GM19193 (cell line): ENCODE results near the gene GRHPR.
A peak's percentile ranks its signal among the peaks of the same experiment; 100 is the strongest.

ENCODE experiments used
- POLR2A ChIP-seq: IDR thresholded peaks from 4 replicates; pipeline ENCODE4 v1.6.1; 2011; ENCODE audit not compliant: insufficient read depth, insufficient read length; ENCODE audit errors: extremely low read depth

The GRHPR gene

DNA sequence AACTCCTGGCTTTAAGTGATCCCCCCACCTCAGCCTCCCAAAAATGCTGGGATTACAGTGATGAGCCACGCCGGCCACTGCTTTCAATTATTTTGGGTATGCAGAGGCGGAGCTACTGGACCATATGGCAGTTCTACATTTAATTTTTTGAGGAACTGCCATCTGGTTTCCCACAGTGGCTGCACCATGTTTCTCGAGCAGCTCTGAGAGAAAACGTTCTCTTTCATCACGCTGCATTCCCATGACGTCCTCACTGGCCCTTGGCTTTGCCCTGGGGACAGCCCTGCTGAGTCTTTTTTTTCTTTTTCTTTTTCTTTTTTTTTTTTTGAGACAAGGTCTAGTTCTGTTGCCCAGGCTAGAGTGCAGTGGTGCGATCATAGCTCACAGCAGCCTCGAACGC lies 35.5 kb upstream of the GRHPR start:
- no peak for TF ChIP-seq POLR2A

DNA sequence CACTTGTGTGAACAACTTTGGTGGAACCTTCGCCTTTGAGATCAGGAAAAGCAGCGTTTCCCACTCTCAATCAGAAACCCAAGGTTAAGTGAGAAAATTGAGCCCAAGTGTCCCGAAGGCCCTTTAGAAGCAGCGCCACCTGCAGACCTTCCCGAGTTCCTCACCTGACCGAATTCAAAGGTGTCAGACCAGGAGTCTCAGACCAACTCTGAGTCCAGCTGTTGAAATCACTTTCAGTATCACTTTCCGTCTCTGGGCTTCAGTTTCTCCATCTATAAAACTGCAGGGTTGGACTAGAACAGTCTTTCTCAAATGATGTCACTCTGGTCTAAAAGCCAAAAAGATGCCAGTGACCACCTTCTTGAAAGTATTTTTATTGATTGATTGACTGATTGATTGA lies 31.7 kb upstream of the GRHPR start:
- TF ChIP-seq POLR2A, result no peak

DNA sequence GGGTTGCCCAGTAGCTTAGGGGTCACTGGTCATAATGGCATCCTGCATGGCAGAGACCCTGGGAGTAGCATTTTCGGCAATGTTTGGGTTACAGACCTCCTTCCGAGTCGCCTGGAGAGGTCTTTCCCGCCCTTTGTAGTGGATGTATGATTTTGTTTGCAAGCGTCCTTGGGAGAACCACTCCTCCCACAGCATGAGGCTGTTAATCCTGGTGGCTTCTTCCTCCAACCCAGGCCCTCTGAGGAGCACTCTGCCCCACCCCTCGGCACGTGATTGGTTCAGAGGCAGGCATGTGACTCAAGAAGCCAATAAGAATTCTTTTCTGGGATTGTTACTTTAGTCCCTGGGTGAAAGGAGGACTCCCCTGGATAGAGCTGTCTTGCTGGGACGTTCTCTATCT lies 30.2 kb upstream of the GRHPR start:
- no peak for TF ChIP-seq POLR2A

DNA sequence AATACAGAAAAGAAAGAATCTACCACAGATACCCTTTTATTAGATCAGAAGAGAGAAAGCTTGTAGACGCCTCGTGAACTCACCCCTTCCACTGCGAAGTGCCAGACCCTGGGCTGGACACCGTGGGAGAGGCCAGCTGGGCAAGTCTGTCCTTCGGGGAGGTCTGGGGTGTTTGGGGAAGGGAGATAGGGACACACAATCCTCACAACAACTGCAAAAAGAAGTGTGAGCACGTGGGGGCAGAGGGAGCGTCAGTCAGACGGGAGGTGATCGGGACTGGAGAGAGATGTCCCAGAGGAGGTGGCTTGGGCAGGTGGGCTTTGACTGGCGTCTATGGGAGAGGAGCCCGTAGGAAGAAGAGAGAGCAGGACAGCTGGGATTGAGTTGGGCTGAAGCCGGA lies 27.3 kb upstream of the GRHPR start:
- no peak for TF ChIP-seq POLR2A

DNA sequence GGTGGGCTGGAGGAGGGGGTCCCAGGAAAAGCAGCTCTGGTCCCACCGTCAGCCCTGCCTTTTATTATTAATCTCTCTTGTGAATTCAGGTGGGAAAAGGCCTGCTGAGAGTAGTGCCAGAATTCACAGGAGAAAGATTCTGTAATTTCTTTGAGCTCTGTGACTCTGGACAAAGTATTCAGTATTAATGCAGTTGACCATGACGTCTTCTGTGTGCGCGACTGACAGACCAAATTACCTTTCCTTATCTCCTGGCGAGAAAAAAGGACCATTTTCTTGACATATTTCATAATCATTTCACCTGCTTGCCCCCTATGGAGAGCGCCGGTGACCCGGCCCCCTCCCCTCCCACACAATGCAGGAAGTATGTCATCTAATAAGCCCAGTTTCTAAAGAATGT lies 26.8 kb upstream of the GRHPR start:
- TF ChIP-seq POLR2A, result no peak

- TF ChIP-seq POLR2A, result peak; percentile 49
Observed at GRCh38 chr9:37398464-37399025, 24.0 kb upstream of the GRHPR start.

- TF ChIP-seq POLR2A, result no peak
Observed at GRCh38 chr9:37399336-37399735, 23.2 kb upstream of the GRHPR start.

GRCh38 chr9:37404590-37404989 lies 17.9 kb upstream of the GRHPR start:
- no peak for TF ChIP-seq POLR2A

- TF ChIP-seq POLR2A, result no peak
Observed at GRCh38 chr9:37405350-37405749, 17.1 kb upstream of the GRHPR start.

- TF ChIP-seq POLR2A, result no peak
Observed at GRCh38 chr9:37405764-37406380, 16.6 kb upstream of the GRHPR start.

DNA sequence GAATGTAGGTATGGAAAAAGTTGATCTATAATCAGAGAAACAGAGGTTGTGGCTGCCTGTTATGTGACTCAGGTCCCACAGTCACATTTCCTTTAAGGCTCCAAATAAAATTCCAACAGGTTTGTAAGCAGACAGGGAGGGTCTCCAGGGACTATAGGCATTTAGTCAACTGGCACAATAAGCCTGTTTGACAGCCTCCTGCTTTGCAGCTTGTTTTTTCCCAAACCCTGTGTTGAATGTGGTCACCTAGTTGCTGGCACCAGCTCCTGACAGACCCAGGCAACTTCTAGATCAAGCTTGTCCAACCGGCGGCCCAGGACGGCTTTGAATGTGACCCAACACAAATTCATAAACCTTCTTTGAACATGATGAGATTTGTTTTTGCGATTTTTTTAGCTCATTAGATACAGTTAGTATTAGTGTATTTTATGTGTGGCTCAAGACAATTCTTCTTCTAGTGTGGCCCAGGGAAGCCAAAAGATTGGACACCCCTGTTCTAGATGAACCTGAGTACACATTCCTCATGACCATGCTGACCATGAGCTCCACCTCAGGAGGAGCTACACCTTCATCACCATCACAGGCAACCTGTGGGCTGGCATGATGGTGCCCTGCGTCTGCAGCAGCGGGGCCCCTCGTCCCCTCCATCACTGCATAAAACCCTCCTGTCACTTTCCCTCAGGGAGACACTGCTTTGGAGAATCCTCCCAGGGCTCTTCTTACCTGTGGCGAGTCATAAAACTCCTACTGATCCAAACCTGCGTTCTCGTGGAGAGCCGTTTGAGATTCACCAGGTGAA lies 15.7 kb upstream of the GRHPR start:
- TF ChIP-seq POLR2A, result no peak

DNA sequence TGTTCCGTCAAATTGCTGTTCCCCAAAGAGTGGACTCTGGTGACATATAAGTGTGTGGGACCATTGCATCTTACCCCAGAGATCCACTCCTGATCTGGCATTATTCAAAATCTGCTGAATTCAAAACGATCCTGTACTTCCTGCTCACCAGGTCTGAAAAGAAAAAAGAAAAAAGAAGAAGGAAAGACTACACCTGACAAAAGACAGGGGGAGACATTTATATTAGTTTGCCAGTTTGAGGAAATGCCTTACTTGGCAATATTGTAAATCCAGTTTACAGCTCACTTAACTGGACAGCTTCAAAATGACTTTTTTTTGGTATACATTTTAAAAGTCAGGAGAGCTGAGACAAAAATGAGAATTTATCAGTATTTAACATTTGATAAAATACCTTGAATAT lies 15.0 kb upstream of the GRHPR start:
- no peak for TF ChIP-seq POLR2A

DNA sequence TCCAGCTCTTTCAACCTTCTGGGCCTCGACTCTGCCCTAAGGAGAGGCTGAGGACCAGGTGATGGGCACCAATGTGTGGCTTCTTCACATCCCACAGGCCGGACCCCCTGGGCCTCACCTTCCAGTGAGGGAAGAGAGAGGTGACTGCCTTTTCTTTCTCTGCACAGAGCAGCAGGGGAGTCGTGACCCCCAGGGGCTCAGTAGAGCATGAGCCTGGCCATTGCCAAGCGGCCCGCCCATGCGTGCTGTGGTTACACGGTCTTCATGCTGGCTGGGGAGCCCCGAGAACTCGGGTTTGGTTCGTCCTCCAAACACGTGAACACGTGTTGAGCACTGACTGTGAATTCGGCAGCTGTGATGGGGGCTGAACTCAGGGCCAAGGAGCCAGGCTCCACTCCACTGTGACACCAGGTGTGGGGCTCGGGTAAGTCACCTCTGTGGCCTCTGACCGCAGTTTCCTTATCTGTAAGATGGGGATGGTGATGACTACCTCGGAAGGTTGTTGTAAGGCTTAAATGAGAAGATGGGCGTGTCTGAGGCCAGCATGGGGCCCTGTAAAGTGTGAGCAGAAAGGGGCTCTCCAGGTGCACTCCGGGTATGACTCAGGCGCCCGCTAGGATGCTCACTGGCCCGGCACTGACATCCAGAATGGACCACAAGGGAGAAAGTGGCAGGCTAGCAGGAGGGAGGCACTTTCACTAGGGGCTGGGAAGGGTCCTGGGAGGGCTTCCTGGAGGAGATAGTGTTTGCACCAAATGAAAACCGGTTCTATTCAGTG lies 13.4 kb upstream of the GRHPR start:
- peak; percentile 71 for TF ChIP-seq POLR2A

DNA sequence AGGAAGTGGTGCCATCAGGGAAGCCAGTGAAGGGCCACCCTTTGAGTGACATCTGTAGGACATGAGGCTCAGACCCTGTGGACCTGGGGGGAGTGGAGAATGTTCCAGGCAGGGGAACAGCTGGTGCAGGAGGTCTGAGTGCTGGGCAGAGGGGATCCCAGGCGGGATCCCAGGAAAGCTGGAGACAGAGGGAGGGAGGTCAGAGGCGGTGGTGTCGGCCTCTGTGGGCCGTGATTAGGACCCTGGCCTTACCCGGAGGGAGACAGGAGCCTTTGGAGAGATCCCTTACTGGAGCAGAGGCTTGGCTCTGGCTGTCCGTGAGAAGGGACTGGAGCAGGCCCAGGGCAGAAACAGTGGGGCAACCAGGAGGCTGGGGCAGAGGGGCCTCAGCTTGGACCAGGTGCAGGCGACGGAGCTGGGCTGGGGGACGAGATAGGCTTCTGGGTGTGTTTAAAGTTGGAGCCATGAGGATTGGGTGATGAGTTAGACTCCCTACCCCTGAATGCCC lies 12.1 kb upstream of the GRHPR start:
- TF ChIP-seq POLR2A, result peak; percentile 66

- TF ChIP-seq POLR2A, result peak; percentile 54
Observed at GRCh38 chr9:37410969-37411785, 11.3 kb upstream of the GRHPR start.

DNA sequence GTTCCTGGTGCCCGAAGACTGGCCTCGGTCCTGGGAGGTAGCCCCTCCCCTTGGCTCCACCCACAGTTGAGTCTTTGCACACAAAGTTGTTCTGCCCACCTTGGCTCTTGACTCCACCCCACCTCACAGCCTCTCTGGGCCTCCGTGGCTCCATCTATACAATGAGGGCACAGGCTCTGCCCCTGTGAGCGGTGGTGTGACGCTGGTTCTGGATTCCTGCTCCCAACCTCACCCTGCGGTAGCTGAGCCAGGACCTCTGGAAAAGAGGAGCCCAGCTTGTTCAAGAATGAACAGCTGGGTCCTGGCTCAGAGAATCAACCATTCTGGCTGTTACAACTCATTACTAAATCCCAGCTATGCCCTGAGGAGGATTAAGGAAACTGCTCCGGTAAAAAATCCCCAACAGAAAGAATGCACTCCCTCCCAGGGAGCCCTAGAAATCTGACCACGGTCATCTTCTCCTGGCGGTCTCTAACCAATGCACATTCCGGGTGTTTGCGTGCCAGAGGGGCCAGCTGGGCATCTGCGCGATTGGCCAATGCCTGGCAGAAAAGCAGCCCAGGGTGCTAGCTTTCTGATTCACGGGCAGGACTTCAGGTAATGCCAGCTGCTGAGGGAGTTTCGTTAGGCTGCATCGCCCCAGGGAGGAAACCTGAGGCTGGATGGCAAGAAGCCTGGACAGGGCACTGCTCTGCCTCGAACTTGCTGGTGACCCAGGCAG lies 9.9 kb upstream of the GRHPR start:
- no peak for TF ChIP-seq POLR2A
